Adipocyte (in vitro differentiated cells): Measurements from ENCODE around the gene DGKH.

ENCODE experiments used
- DNase-seq: peaks from one replicate; pipeline ENCODE4 v3.0.0-alpha.2; 2015; ENCODE audit warnings: low read depth
- H3K27me3 ChIP-seq: replicated peaks from 2 replicates; pipeline ENCODE4 v1.7.0; 2013; ENCODE audit warnings: mild to moderate bottlenecking, low read length, moderate library complexity; ENCODE audit not compliant: control insufficient read depth, insufficient read depth
- H3K36me3 ChIP-seq: 2 replicates; pipeline ENCODE4 v1.7.0; 2013; ENCODE audit warnings: low read length, mild to moderate bottlenecking, moderate library complexity; ENCODE audit not compliant: control insufficient read depth, insufficient read depth, severe bottlenecking
- H3K4me1 ChIP-seq: 2 replicates; pipeline ENCODE4 v1.7.0; 2013; ENCODE audit warnings: mild to moderate bottlenecking, low read length, moderate library complexity; ENCODE audit not compliant: control insufficient read depth, insufficient read depth
- H3K4me3 ChIP-seq: 2 replicates; pipeline ENCODE4 v1.7.0; 2013; ENCODE audit warnings: mild to moderate bottlenecking, low read length, moderate library complexity
- H3K9ac ChIP-seq: 2 replicates; pipeline ENCODE4 v1.7.0; 2013; ENCODE audit warnings: mild to moderate bottlenecking, low read length, moderate library complexity
- H3K9me3 ChIP-seq: 2 replicates; pipeline ENCODE4 v1.7.0; 2013; ENCODE audit warnings: mild to moderate bottlenecking, low read length, moderate library complexity; ENCODE audit not compliant: control insufficient read depth

Gene DGKH

GRCh38 chr13:42101821-42102585, 53.6 kb downstream of the DGKH start:
- no peak overlapping the region for H3K4me3 ChIP-seq
- H3K27me3 ChIP-seq = no peaks in the 10 kb centered on the region
- no peak overlapping the region for H3K9ac ChIP-seq

GRCh38 chr13:42102961-42103865, 54.8 kb downstream of the DGKH start:
- peaks cover 4% of the 10 kb centered on the region for H3K9me3 ChIP-seq
- H3K36me3 ChIP-seq = no peaks in the 10 kb centered on the region
- H3K27me3 ChIP-seq = no peaks in the 10 kb centered on the region
- no peaks in the 10 kb centered on the region for H3K4me1 ChIP-seq
- H3K4me3 ChIP-seq = no peak overlapping the region
- DNase-seq = no peak
- no peak overlapping the region for H3K9ac ChIP-seq

More at GRCh38 chr13:42101821-42102585, 53.6 kb downstream of the DGKH start:
- DNase-seq = no peak
- H3K36me3 ChIP-seq = no peaks in the 10 kb centered on the region
- no peaks in the 10 kb centered on the region for H3K4me1 ChIP-seq
- H3K9me3 ChIP-seq = peaks cover 4% of the 10 kb centered on the region

DNA sequence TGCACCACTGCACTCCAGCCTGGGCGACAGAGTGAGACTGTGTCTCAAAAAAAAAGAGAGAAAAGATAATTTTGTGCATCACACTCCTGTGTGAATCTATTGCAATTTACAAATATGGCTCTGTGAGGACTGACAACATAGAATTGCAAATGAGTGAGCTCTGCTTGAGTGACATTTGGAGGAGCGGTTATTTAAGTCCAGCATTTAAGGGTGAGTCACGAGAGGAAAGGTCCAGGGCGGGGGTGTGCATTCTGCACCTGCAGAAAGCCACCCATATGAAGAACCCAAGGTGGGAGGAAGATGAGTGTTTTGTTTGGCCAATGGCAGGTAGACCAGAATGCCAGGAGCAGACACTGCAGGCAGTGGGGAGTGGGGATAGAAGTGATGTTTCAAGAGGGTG, 58.5 kb downstream of the DGKH start:
- Histone ChIP-seq H3K36me3 (no peaks in the 10 kb centered on the region), H3K27me3 (no peaks in the 10 kb centered on the region), H3K4me1 (peaks cover 5% of the 10 kb centered on the region), H3K9me3 (peaks cover 4% of the 10 kb centered on the region), H3K9ac (no peak overlapping the region), H3K4me3 (no peak overlapping the region)
- no peak for DNase-seq

DNA sequence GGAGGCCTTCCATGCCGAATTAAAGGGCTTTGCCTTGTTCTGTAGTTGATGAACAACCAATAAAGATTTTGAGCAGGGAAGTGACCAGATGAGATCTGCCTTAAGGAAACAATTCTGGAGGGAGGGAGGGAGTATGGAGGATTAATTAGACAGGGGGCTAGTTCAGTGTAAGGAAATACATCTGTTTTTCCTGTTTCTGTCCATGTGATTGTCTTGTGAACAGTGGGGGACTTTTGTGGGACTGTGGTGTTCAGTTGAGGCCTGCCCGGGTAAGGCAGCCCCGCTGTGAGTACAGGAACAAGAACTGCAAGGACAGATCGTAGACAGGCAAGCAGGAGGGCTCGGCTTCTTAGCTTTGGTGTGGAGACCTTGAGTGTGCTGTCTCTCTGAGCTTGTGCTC, 59.0 kb downstream of the DGKH start:
- peaks cover 5% of the 10 kb centered on the region for H3K4me1 ChIP-seq
- no peak overlapping the region for H3K4me3 ChIP-seq
- no peaks in the 10 kb centered on the region for H3K36me3 ChIP-seq
- H3K9ac ChIP-seq = no peak overlapping the region
- H3K27me3 ChIP-seq = no peaks in the 10 kb centered on the region
- DNase-seq = no peak
- H3K9me3 ChIP-seq = peaks cover 4% of the 10 kb centered on the region

DNA sequence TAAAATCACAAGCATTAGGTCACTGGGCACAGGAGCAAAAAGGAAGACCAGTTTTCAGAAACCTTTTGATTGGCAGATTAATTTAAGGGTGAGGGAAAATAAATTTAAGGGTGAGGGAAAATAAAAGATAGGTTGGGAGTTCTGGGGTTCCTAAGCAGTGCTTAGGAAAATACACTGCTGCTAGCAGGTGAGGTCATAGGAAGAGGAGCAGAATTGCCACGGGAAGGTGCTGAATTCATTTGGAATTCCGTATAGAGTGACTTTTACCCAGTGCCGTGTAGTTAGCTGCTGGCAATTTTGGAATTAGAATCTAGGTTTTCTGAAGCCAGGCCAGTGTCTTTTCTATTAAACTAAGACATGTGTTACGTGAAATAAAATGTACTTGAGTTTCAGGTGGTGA, 59.8 kb downstream of the DGKH start:
- H3K9me3 ChIP-seq = peaks cover 4% of the 10 kb centered on the region
- H3K4me1 ChIP-seq = peaks cover 5% of the 10 kb centered on the region
- DNase-seq = no peak
- H3K36me3 ChIP-seq = no peaks in the 10 kb centered on the region
- H3K4me3 ChIP-seq = no peak overlapping the region
- H3K9ac ChIP-seq = no peak overlapping the region
- no peaks in the 10 kb centered on the region for H3K27me3 ChIP-seq

GRCh38 chr13:42109957-42110356, 61.5 kb downstream of the DGKH start:
- Histone ChIP-seq H3K9me3 (no peaks in the 10 kb centered on the region), H3K4me1 (peaks cover 5% of the 10 kb centered on the region), H3K27me3 (no peaks in the 10 kb centered on the region), H3K9ac (no peak overlapping the region), H3K36me3 (no peaks in the 10 kb centered on the region), H3K4me3 (no peak overlapping the region)
- DNase-seq = no peak

DNA sequence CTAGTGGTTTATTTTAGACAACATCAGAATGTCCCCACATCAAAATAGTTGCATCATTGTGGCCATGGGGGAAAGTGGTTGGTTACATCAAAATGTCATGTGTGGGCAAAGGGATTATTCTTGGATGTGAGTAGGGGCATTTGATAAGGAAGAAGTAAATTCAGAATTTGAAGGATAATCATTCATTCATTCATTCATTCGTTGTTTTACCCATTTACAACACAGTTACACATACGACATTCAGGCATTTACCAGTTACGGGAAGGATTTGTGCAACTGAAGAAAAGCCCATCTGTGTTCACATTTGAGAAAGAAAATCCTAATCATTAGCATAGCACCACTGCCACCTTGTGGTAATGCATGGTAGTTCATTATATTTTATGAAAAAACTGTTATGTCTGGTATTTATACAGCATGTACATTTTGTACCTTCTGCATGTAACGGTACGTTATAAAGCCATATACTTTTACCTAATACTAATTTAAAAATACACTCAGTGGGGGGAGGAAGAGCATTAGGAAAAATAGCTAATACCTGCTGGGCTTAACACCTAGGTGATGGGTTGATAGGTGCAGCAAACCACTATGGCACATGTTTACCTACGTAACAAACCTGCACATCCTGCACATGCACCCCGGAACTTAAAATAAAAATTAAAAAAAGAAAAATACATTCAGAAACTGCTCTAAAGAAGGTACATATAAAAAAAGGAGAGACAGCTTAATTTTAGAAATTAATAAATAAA, 62.1 kb downstream of the DGKH start:
- Histone ChIP-seq H3K36me3 (no peaks in the 10 kb centered on the region), H3K4me1 (peaks cover 5% of the 10 kb centered on the region), H3K4me3 (no peak overlapping the region), H3K27me3 (no peaks in the 10 kb centered on the region), H3K9ac (no peak overlapping the region), H3K9me3 (no peaks in the 10 kb centered on the region)
- DNase-seq = peak; percentile 84

- DNase-seq = no peak
- Histone ChIP-seq H3K36me3 (no peaks in the 10 kb centered on the region), H3K4me3 (no peak overlapping the region), H3K27me3 (no peaks in the 10 kb centered on the region), H3K9ac (no peak overlapping the region), H3K4me1 (peaks cover 12% of the 10 kb centered on the region), H3K9me3 (no peaks in the 10 kb centered on the region)
Observed at GRCh38 chr13:42112864-42113263, 64.4 kb downstream of the DGKH start.

DNA sequence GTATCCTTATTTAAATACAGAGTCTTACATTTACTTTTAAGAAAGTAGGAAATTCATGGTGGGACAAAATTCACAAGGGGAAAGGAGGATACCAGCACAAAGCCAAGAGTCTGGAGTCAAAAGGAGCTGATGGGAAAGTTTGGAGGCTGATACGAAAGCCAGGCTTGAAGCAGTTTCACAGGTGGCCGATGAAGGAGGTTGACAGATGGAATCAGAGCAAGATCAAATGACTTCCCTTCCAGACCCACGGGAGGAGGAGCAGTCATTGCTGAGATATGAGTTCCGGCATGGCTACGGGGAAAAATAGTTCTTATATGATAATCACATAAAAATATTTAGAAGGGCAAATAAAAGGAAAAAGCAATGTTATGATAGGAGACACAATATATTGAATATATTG, 65.0 kb downstream of the DGKH start:
- Histone ChIP-seq H3K36me3 (no peaks in the 10 kb centered on the region), H3K9ac (no peak overlapping the region), H3K4me1 (peaks cover 12% of the 10 kb centered on the region), H3K9me3 (no peaks in the 10 kb centered on the region), H3K27me3 (no peaks in the 10 kb centered on the region), H3K4me3 (no peak overlapping the region)
- DNase-seq = no peak

GRCh38 chr13:42114278-42114677, 65.8 kb downstream of the DGKH start:
- Histone ChIP-seq H3K4me3 (no peak overlapping the region), H3K9me3 (no peaks in the 10 kb centered on the region), H3K9ac (no peak overlapping the region), H3K36me3 (no peaks in the 10 kb centered on the region), H3K4me1 (peaks cover 12% of the 10 kb centered on the region), H3K27me3 (no peaks in the 10 kb centered on the region)
- DNase-seq = no peak

- no peaks in the 10 kb centered on the region for H3K36me3 ChIP-seq
- no peak overlapping the region for H3K9ac ChIP-seq
- no peaks in the 10 kb centered on the region for H3K9me3 ChIP-seq
- H3K27me3 ChIP-seq = no peaks in the 10 kb centered on the region
- H3K4me1 ChIP-seq = peaks cover 12% of the 10 kb centered on the region
- H3K4me3 ChIP-seq = no peak overlapping the region
- DNase-seq = no peak
Observed at GRCh38 chr13:42114912-42115311, 66.5 kb downstream of the DGKH start.
